Endothelial cell of umbilical vein (primary cell): ENCODE data around the gene COQ8A. TPM values are rescaled to one million over a fixed set of nuclear protein-coding genes. Genes with fewer than 3 reads are reported as not detected.

ENCODE experiments used
- BruUV-seq: library from RNA; stranded (reverse); fragments of 400-500 nt; replicated peaks from 2 replicates; lab custom pipeline; 2021; lab: Mats Ljungman, UMichigan
- CTCF ChIA-PET: fragments of 300-600, 350-600 bp; sonication (Branson Sonifier 250); formaldehyde crosslinking; loops from one replicate; lab custom pipeline; 2021; ENCODE audit warnings: antibody characterized with exemption, inconsistent platforms; lab: Charles Lee
- POLR2A ChIA-PET: fragments of 300-600, 350-600 bp; sonication (Branson Sonifier 250); formaldehyde crosslinking; loops from one replicate; lab custom pipeline; 2021; ENCODE audit warnings: antibody characterized with exemption, inconsistent platforms; lab: Charles Lee
- DNase-seq: peaks from one replicate; pipeline ENCODE4 v3.0.0-alpha.2; 2011; ENCODE audit warnings: low read depth, low spot score
- FAIRE-seq: peaks from 2 replicates; lab custom pipeline; 2011; peaks lifted over from hg19 to GRCh38; lab: Jason Lieb, UNC
- H2AFZ ChIP-seq: 2 replicates; pipeline ENCODE4 v1.6.0; 2012; ENCODE audit warnings: low read depth, low read length, control low read depth, inconsistent platforms
- H3K27ac ChIP-seq: 2 replicates; pipeline ENCODE4 v1.5.1; 2011; ENCODE audit warnings: low read depth, mild to moderate bottlenecking, control low read depth, low read length, moderate library complexity; ENCODE audit not compliant: insufficient read depth
- H3K27me3 ChIP-seq, 2 experiments: 2 replicates each; pipeline versions ENCODE4 v1.6.0 to v1.6.1; 2011; ENCODE audit warnings: low read length in 2 of 2, mixed read lengths in 1 of 2; ENCODE audit not compliant: control insufficient read depth in 2 of 2, insufficient read depth in 2 of 2
- H3K36me3 ChIP-seq, 2 experiments: 2 replicates in 1 of 2; 3 replicates in 1 of 2; pipeline ENCODE4 v1.5.1; 2011; ENCODE audit warnings: low read length in 2 of 2, mild to moderate bottlenecking in 1 of 2, moderate library complexity in 1 of 2; ENCODE audit not compliant: control insufficient read depth in 2 of 2, insufficient read depth in 2 of 2; ENCODE audit errors: extremely low read depth in 1 of 2
- H3K4me1 ChIP-seq: 3 replicates; pipeline ENCODE4 v1.5.1; 2011; ENCODE audit warnings: mild to moderate bottlenecking, low read length; ENCODE audit not compliant: control insufficient read depth, insufficient read depth; ENCODE audit errors: extremely low read depth
- H3K4me2 ChIP-seq: 2 replicates; pipeline ENCODE4 v1.6.1; 2011; ENCODE audit warnings: low read length, control low read depth, mixed read lengths; ENCODE audit not compliant: insufficient read depth
- H3K4me3 ChIP-seq, 3 experiments: fragments of 200-600 bp in 1 of 3; sonication (generic), shearing (Covaris generic) in 1 of 3; replicated peaks in 1 of 3; 2 replicates each; pipeline ENCODE4 v1.5.1; 2011 to 2016; ENCODE audit warnings: control low read depth in 3 of 3, low read length in 3 of 3, mild to moderate bottlenecking in 2 of 3, inconsistent platforms in 1 of 3, low read depth in 1 of 3, moderate library complexity in 1 of 3; ENCODE audit not compliant: insufficient read depth in 1 of 3
- H3K79me2 ChIP-seq: 2 replicates; pipeline ENCODE4 v1.6.0; 2012; ENCODE audit warnings: low read length, inconsistent platforms; ENCODE audit not compliant: control insufficient read depth, insufficient read depth
- H3K9ac ChIP-seq: replicated peaks from 2 replicates; pipeline ENCODE3; 2011; ENCODE audit warnings: low read length, control low read depth; ENCODE audit not compliant: insufficient read depth; ENCODE audit errors: extremely low read depth
- H3K9me1 ChIP-seq: replicated peaks from 3 replicates; pipeline ENCODE4 v1.6.0; 2011; ENCODE audit warnings: mild to moderate bottlenecking, low read length; ENCODE audit not compliant: control insufficient read depth, insufficient read depth; ENCODE audit errors: extremely low read depth
- H3K9me3 ChIP-seq: replicated peaks from 2 replicates; pipeline ENCODE4 v1.5.1; 2012; ENCODE audit warnings: low read length, inconsistent platforms; ENCODE audit not compliant: control insufficient read depth, insufficient read depth
- H4K20me1 ChIP-seq: replicated peaks from 2 replicates; pipeline ENCODE3; 2011; ENCODE audit warnings: mild to moderate bottlenecking, low read length; ENCODE audit not compliant: control insufficient read depth, insufficient read depth; ENCODE audit errors: extremely low read depth
- CTCF ChIP-seq, 2 donors: IDR thresholded peaks; 1 replicate in 1 of 2; 2 replicates in 1 of 2; pipeline ENCODE4 v1.5.1; 2011; ENCODE audit warnings: low read length in 2 of 2, mild to moderate bottlenecking in 2 of 2, moderate library complexity in 2 of 2, control low read depth in 1 of 2, inconsistent platforms in 1 of 2, low read depth in 1 of 2; ENCODE audit not compliant: insufficient read depth in 1 of 2; ENCODE audit errors: extremely low read depth in 1 of 2
- EZH2 ChIP-seq: IDR thresholded peaks from 2 replicates; pipeline ENCODE4 v1.6.1; 2012; ENCODE audit warnings: borderline replicate concordance, low read depth, mild to moderate bottlenecking, moderate library complexity, low read length, inconsistent platforms; ENCODE audit not compliant: severe bottlenecking
- FOS ChIP-seq: IDR thresholded peaks from 2 replicates; pipeline ENCODE4 v1.6.1; 2011; ENCODE audit warnings: mild to moderate bottlenecking, low read length, moderate library complexity, borderline replicate concordance; ENCODE audit not compliant: insufficient read depth
- GATA2 ChIP-seq: IDR thresholded peaks from 2 replicates; pipeline ENCODE4 v1.7.0; 2011; ENCODE audit warnings: low read depth, mild to moderate bottlenecking, moderate library complexity, mixed read lengths, low read length; ENCODE audit not compliant: insufficient read length, insufficient read depth
- JUN ChIP-seq: IDR thresholded peaks from 2 replicates; pipeline ENCODE4 v1.6.1; 2011; ENCODE audit warnings: borderline replicate concordance, low read depth; ENCODE audit not compliant: insufficient read length, insufficient read depth
- MYC ChIP-seq: IDR thresholded peaks from one replicate; pipeline ENCODE4 v1.6.1; 2011; ENCODE audit warnings: mild to moderate bottlenecking, low read depth, low read length
- POLR2A ChIP-seq: IDR thresholded peaks from 2 replicates; pipeline ENCODE4 v1.6.1; 2012; ENCODE audit warnings: low read depth, mild to moderate bottlenecking, control low read depth, low read length
- POLR2AphosphoS5 ChIP-seq: IDR thresholded peaks from 2 replicates; pipeline ENCODE4 v1.6.1; 2012; ENCODE audit warnings: low read depth, mild to moderate bottlenecking, control low read depth, low read length, moderate library complexity; ENCODE audit not compliant: insufficient read depth
- dilution Hi-C: fragments of 300-500 bp; cut with MboI; formaldehyde crosslinking; loops from one replicate; pipeline ENCODE4 v1.15.0; 2019; ENCODE audit warnings: low sequenced_read_pairs; ENCODE audit not compliant: extremely low pct_ligation_motif_present
- intact Hi-C: fragments of 100-400 bp; cut with micrococcal nuclease; formaldehyde crosslinking; loops from one replicate; pipeline ENCODE4 v1.10.0; 2022
- polyA plus RNA-seq, 4 experiments: library from polyadenylated mRNA; depleted of rRNA in 3 of 4; stranded (reverse) in 3 of 4; unstranded in 1 of 4; fragments of >200 nt; gene quantifications; 2 replicates each; pipeline versions ENCODE4 v1.2.1 to v1.2.3, GENCODE V29; 2011 to 2012; ENCODE audit warnings: missing spikeins in 1 of 4
- total RNA-seq: library from RNA; stranded (reverse); gene quantifications from 2 replicates; pipeline ENCODE4 v1.2.3, GENCODE V29; 2021
- TF ChIP-seq, protein P1 (sequence below): IDR thresholded peaks from 2 replicates; pipeline ENCODE4 v1.6.1; 2011; ENCODE audit not compliant: insufficient read depth, insufficient read length

The COQ8A gene
- total and polyA plus RNA-seq, 2 donors (not counting 3 experiments of a cell fraction or from before 2014, with no cell fraction given), result 6.8 to 9.4 TPM

- H3K9me3 ChIP-seq, result no peaks in the 10 kb centered on the region
- DNase-seq (no peak), FAIRE-seq (no peak)
- no peak overlapping the region for H3K27ac ChIP-seq
- H2AFZ ChIP-seq, result no peak overlapping the region
- no TSS peak for BruUV-seq
- dilution Hi-C loops (no loop called here), intact Hi-C loops (no loop called here)
- H3K4me1 ChIP-seq, result peaks cover 8% of the 10 kb centered on the region
- H3K27me3 ChIP-seq, result no peaks in the 10 kb centered on the region
- no peaks in the 10 kb centered on the region for H4K20me1 ChIP-seq
- ChIA-PET POLR2A (interaction anchor here (0.6 kb wide), 1 partner anchor 10 kb away, joined by 3 read pairs; no protein-coding TSS in a partner anchor), CTCF (no interaction called here)
- no peaks in the 10 kb centered on the region for H3K9me1 ChIP-seq
- no peak overlapping the region for H3K4me3 ChIP-seq
- no peak overlapping the region for H3K4me2 ChIP-seq
- H3K79me2 ChIP-seq, result no peaks in the 10 kb centered on the region
- H3K9ac ChIP-seq, result no peak overlapping the region
- TF ChIP-seq POLR2A (no peak), EZH2 (no peak), POLR2AphosphoS5 (no peak), CTCF (IDR thresholded peaks at IDR 0.05; ENCODE audit: extremely low read depth in 1 of 2, insufficient read depth in 1 of 2, low read depth in 1 of 2, low read length in 2 of 2) (no peak), MYC (no peak), JUN (no peak), FOS (no peak), GATA2 (no peak)
- TF ChIP-seq, protein P1, sequence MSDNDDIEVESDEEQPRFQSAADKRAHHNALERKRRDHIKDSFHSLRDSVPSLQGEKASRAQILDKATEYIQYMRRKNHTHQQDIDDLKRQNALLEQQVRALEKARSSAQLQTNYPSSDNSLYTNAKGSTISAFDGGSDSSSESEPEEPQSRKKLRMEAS, result no peak
- peaks cover 0 to 1% of the 10 kb centered on the region in 2 experiments for H3K36me3 ChIP-seq
Measured at GRCh38 chr1:226895644-226896043, 44.5 kb upstream of the COQ8A start.
